Measurements from ENCODE around the gene SLC25A14.

- no peak for TF ChIP-seq CTCF (IDR thresholded peaks at IDR 0.05)
- no peak for TF ChIP-seq POLR2A (IDR thresholded peaks at IDR 0.05)
- no peak for TF ChIP-seq POLR2AphosphoS5 (IDR thresholded peaks at IDR 0.05)
- no peak for TF ChIP-seq EP300 (IDR thresholded peaks at IDR 0.05)
Observed at GRCh38 chrX:130418066-130418465, 78.3 kb downstream of the SLC25A14 start.
